Measurements from ENCODE around the gene TCEA2.

GRCh38 chr20:64030371-64031134 is 32.4 kb upstream of the TCEA2 start:
- TF ChIP-seq CTCF (conservative IDR thresholded peaks at IDR 0.05 in 1 of 2, IDR thresholded peaks at IDR 0.05 in 1 of 2; ENCODE audit: low read depth in 1 of 2, low read length in 2 of 2), result no peak
- TF ChIP-seq EZH2 (IDR thresholded peaks at IDR 0.05; ENCODE audit: low read length, missing control alignments), result no peak

All from fibroblast of lung (primary cell).